Body of pancreas (tissue), 4 donors: ENCODE results near the gene STK38.

Source experiments
- CTCF ChIP-seq, 7 experiments: fragments of 450-650 bp in 4 of 7; fragments of 200-600 bp in 3 of 7; sonication (generic) in 3 of 7; IDR thresholded peaks; one replicate each; pipeline ENCODE4 v1.5.1; 2016 to 2019; ENCODE audit warnings: antibody characterized with exemption in 7 of 7
- POLR2A ChIP-seq, 3 donors: fragments of 450-650 bp; IDR thresholded peaks; one replicate each; pipeline ENCODE4 v1.6.1; 2016; ENCODE audit warnings: antibody characterized with exemption in 3 of 3, mild to moderate bottlenecking in 2 of 3

- TF ChIP-seq CTCF (IDR thresholded peaks at IDR 0.05) (no peak), POLR2A (IDR thresholded peaks at IDR 0.05) (no peak)
These were observed 36.9 kb downstream of the STK38 start for GRCh38 chr6:36510365-36510764.
